Ishikawa (cell line): ENCODE measurements around the gene PTPRE.

Source experiments
- CEBPB ChIP-seq: IDR thresholded peaks from 2 replicates; pipeline ENCODE4 v1.6.1; 2012
- CREB1 ChIP-seq: IDR thresholded peaks from 2 replicates; pipeline ENCODE4 v1.6.1; 2012; ENCODE audit warnings: low read depth
- EP300 ChIP-seq: IDR thresholded peaks from 2 replicates; pipeline ENCODE4 v1.6.1; 2012; ENCODE audit warnings: borderline replicate concordance
- FOXM1 ChIP-seq: IDR thresholded peaks from 2 replicates; pipeline ENCODE4 v1.6.1; 2012; ENCODE audit warnings: low read depth, borderline replicate concordance
- RAD21 ChIP-seq: IDR thresholded peaks from 2 replicates; pipeline ENCODE4 v1.6.1; 2012; ENCODE audit warnings: low read depth
- TEAD4 ChIP-seq: IDR thresholded peaks from 2 replicates; pipeline ENCODE4 v1.6.1; 2012
- YY1 ChIP-seq: IDR thresholded peaks from 2 replicates; pipeline ENCODE4 v1.6.1; 2012; ENCODE audit warnings: low read depth
- TF ChIP-seq, protein P1 (sequence below): IDR thresholded peaks from 2 replicates; pipeline ENCODE4 v1.6.1; 2012
- TF ChIP-seq, protein P2 (sequence below): IDR thresholded peaks from 2 replicates; pipeline ENCODE4 v1.6.1; 2012; ENCODE audit warnings: low read depth, mild to moderate bottlenecking

DNA sequence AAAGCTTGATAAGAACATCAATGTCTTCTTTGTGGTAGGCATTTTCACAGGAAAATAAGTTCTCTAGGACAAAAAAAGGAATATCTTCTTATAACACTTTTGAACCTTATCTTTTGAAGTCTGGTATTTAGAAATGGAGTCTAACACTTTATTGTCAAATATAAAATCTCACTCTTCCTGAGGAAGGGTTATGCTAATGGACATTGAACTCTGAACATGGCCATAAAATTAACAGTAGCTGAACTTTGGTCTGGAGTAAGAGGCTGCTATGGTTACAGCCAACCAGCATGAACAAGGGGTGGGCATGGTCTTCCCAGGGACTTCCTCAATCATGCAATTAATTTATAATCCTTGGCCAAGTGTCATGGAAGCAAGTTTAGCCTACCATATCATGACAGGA is 14.2 kb upstream of the PTPRE start, which contains the start of gene CLRN3:
- TF ChIP-seq YY1 (no peak), CEBPB (no peak), EP300 (no peak), FOXM1 (no peak), CREB1 (no peak), RAD21 (no peak), TEAD4 (no peak)
- TF ChIP-seq, protein P1, sequence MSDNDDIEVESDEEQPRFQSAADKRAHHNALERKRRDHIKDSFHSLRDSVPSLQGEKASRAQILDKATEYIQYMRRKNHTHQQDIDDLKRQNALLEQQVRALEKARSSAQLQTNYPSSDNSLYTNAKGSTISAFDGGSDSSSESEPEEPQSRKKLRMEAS, result no peak
- TF ChIP-seq, protein P2, sequence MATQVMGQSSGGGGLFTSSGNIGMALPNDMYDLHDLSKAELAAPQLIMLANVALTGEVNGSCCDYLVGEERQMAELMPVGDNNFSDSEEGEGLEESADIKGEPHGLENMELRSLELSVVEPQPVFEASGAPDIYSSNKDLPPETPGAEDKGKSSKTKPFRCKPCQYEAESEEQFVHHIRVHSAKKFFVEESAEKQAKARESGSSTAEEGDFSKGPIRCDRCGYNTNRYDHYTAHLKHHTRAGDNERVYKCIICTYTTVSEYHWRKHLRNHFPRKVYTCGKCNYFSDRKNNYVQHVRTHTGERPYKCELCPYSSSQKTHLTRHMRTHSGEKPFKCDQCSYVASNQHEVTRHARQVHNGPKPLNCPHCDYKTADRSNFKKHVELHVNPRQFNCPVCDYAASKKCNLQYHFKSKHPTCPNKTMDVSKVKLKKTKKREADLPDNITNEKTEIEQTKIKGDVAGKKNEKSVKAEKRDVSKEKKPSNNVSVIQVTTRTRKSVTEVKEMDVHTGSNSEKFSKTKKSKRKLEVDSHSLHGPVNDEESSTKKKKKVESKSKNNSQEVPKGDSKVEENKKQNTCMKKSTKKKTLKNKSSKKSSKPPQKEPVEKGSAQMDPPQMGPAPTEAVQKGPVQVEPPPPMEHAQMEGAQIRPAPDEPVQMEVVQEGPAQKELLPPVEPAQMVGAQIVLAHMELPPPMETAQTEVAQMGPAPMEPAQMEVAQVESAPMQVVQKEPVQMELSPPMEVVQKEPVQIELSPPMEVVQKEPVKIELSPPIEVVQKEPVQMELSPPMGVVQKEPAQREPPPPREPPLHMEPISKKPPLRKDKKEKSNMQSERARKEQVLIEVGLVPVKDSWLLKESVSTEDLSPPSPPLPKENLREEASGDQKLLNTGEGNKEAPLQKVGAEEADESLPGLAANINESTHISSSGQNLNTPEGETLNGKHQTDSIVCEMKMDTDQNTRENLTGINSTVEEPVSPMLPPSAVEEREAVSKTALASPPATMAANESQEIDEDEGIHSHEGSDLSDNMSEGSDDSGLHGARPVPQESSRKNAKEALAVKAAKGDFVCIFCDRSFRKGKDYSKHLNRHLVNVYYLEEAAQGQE, result no peak
